ENCODE data around the gene TET2. TPM values are rescaled to one million over a fixed set of nuclear protein-coding genes. Genes with fewer than 3 reads are reported as not detected.

TET2 gene
- polyA plus RNA-seq, 3 donors: 22.6 to 47.1 (median 42.5) TPM

DNA sequence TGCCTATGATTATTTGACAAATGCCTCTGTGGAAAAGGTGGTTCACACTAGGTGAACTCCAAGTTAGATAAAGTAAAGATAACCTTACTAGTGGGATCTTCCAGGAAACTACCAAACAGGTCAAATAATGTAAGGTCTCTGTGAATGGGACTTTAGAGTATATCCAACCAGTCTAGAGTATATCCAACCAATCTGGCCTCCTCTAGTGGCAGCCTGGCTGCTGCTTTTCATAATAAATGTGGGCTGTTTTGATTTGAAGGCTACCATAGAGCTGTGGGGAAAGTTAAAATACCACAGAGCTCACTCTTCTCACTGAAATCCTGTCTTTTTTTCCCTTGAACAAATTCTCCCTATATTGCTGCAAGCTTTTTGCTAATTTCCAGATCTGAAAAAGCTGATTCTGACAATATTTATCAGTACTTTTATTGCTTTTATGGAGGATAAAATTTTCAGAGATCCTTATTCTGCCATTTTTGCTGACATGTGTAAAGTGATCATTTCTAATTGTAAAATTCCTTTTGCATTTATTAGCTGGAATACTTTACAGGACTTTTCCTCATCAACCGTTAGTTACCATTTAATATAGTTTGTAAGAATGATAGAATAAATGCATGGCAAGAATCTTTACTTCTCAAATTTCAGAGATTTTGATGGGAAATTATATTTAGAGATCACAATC lies 111.3 kb downstream of the TET2 start:
- no peaks in the 10 kb centered on the region for H3K27me3 Mint-ChIP-seq (ENCODE audit: low read depth in 3 of 3)
- no CpG with 5 or more reads among the region's 1 CpG for WGBS (ENCODE audit: insufficient coverage)
- Histone ChIP-seq H4K20me1 (ENCODE audit: insufficient read depth, low read length) (peaks cover 78% of the 10 kb centered on the region), H3K4me1 (ENCODE audit: control insufficient read depth in 1 of 2, insufficient read depth in 2 of 2, low read length in 2 of 2) (no peaks in the 10 kb centered on the region), H3K4me2 (replicated peaks; ENCODE audit: extremely low read depth, low read length, poor library complexity, severe bottlenecking) (no peak overlapping the region), H3K27me3 (ENCODE audit: control insufficient read depth in 2 of 2, insufficient read depth in 2 of 2, low read length in 2 of 2) (no peaks in the 10 kb centered on the region), H3K9me3 (replicated peaks in 1 of 2; ENCODE audit: control insufficient read depth in 1 of 2, insufficient read depth in 1 of 2, low read length in 2 of 2) (peaks cover 0 to 4% of the 10 kb centered on the region in 2 donors), H3K79me2 (ENCODE audit: insufficient read depth, low read length) (peaks cover 7% of the 10 kb centered on the region), H3K9ac (ENCODE audit: insufficient read depth, low read length, poor library complexity, severe bottlenecking) (no peak overlapping the region), H3K27ac (ENCODE audit: low read depth in 1 of 2, low read length in 2 of 2) (peak overlapping the region in 1 of 2 donors; percentile 37), H2AFZ (ENCODE audit: insufficient read depth, low read depth, low read length, poor library complexity, severe bottlenecking) (no peak overlapping the region), H3K36me3 (replicated peaks in 1 of 2; ENCODE audit: control insufficient read depth in 1 of 2, insufficient read depth in 2 of 2, low read length in 2 of 2) (peaks cover 61 to 80% of the 10 kb centered on the region in 2 donors), H3K4me3 (replicated peaks in 1 of 3; ENCODE audit: low read depth in 2 of 3, low read length in 3 of 3) (no peak overlapping the region)
- intact Hi-C loops (cut with micrococcal nuclease): no loop called here
- peaks cover 45 to 61% of the 10 kb centered on the region in 2 donors for H3K36me3 Mint-ChIP-seq
- H3K4me1 Mint-ChIP-seq: no peaks in the 10 kb centered on the region
- H3K4me3 Mint-ChIP-seq: no peak overlapping the region
- TF ChIP-seq, protein P1, sequence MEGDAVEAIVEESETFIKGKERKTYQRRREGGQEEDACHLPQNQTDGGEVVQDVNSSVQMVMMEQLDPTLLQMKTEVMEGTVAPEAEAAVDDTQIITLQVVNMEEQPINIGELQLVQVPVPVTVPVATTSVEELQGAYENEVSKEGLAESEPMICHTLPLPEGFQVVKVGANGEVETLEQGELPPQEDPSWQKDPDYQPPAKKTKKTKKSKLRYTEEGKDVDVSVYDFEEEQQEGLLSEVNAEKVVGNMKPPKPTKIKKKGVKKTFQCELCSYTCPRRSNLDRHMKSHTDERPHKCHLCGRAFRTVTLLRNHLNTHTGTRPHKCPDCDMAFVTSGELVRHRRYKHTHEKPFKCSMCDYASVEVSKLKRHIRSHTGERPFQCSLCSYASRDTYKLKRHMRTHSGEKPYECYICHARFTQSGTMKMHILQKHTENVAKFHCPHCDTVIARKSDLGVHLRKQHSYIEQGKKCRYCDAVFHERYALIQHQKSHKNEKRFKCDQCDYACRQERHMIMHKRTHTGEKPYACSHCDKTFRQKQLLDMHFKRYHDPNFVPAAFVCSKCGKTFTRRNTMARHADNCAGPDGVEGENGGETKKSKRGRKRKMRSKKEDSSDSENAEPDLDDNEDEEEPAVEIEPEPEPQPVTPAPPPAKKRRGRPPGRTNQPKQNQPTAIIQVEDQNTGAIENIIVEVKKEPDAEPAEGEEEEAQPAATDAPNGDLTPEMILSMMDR (IDR thresholded peaks at IDR 0.05): no peak
- no peak for DNase-seq
- H3K27ac Mint-ChIP-seq: peak overlapping the region in 2 of 7 donors; percentile 16 to 37
- H3K9me3 Mint-ChIP-seq: peaks cover 0 to 5% (median 0%) of the 10 kb centered on the region in 7 donors

DNA sequence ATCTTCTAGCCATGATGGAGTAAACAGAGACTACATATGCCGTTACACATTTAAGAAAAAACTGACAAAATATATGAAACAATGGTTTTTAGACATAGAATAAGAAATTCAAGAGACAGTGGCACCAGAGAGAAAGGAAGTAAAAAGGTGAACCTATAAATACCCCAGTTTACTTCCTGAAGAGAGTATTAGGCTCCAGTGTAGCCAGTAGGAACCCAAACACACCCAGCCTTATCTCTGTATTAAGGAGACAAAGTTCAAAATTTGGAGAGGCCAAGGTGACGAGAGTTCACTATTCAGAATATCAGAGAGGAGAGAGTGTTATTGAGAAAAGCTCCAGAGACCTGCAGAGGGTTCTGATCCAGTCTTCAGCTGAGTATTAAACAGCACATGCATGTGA lies 119.0 kb downstream of the TET2 start:
- no peaks in the 10 kb centered on the region for H3K4me1 ChIP-seq (ENCODE audit: control insufficient read depth in 1 of 2, insufficient read depth in 2 of 2, low read length in 2 of 2)
- Mint-ChIP-seq H3K27me3 (ENCODE audit: low read depth in 3 of 3) (no peaks in the 10 kb centered on the region), H3K4me1 (no peaks in the 10 kb centered on the region), H3K27ac (peak overlapping the region in 1 of 7 donors; percentile 22), H3K36me3 (peaks cover 71 to 87% of the 10 kb centered on the region in 2 donors), H3K4me3 (no peak overlapping the region), H3K9me3 (no peaks in the 10 kb centered on the region)
- no CpG with 5 or more reads among the region's 2 CpGs for WGBS (ENCODE audit: insufficient coverage)
- peaks cover 43% of the 10 kb centered on the region for H4K20me1 ChIP-seq (ENCODE audit: insufficient read depth, low read length)
- intact Hi-C loops (cut with micrococcal nuclease): no loop called here
- peaks cover 96 to 97% of the 10 kb centered on the region in 2 donors for H3K36me3 ChIP-seq (replicated peaks in 1 of 2; ENCODE audit: control insufficient read depth in 1 of 2, insufficient read depth in 2 of 2, low read length in 2 of 2)
- no peaks in the 10 kb centered on the region for H3K9me3 ChIP-seq (replicated peaks in 1 of 2; ENCODE audit: control insufficient read depth in 1 of 2, insufficient read depth in 1 of 2, low read length in 2 of 2)
- H3K4me3 ChIP-seq (replicated peaks in 1 of 3; ENCODE audit: low read depth in 2 of 3, low read length in 3 of 3): no peak overlapping the region
- no peak overlapping the region for H2AFZ ChIP-seq (ENCODE audit: insufficient read depth, low read depth, low read length, poor library complexity, severe bottlenecking)
- TF ChIP-seq, protein P1 (IDR thresholded peaks at IDR 0.05): no peak
- no peak overlapping the region for H3K27ac ChIP-seq (ENCODE audit: low read depth in 1 of 2, low read length in 2 of 2)
- no peaks in the 10 kb centered on the region for H3K27me3 ChIP-seq (ENCODE audit: control insufficient read depth in 2 of 2, insufficient read depth in 2 of 2, low read length in 2 of 2)
- no peak for DNase-seq
- H3K79me2 ChIP-seq (ENCODE audit: insufficient read depth, low read length): no peaks in the 10 kb centered on the region
- no peak overlapping the region for H3K4me2 ChIP-seq (replicated peaks; ENCODE audit: extremely low read depth, low read length, poor library complexity, severe bottlenecking)
- H3K9ac ChIP-seq (ENCODE audit: insufficient read depth, low read length, poor library complexity, severe bottlenecking): no peak overlapping the region

All from CD14-positive monocyte (primary cell).